Esophagus squamous epithelium (tissue), 5 donors: ENCODE measurements around the gene ANTXR1. TPM values are rescaled to one million over a fixed set of nuclear protein-coding genes. Genes with fewer than 3 reads are reported as not detected.

Experiments
- DNase-seq: peaks from one replicate; lab custom pipeline; 2025; lab: John Stamatoyannopoulos, UW
- H3K27ac ChIP-seq, 4 donors: fragments of 200-600 bp; sonication (generic); one replicate each; pipeline ENCODE4 v1.5.1; 2016 to 2019; ENCODE audit warnings: mild to moderate bottlenecking in 1 of 4
- H3K27me3 ChIP-seq, 4 donors: fragments of 200-600 bp; sonication (generic); 1 replicate in 3 of 4; 2 replicates in 1 of 4; pipeline versions ENCODE4 v1.5.1 to v1.6.0; 2017 to 2021; ENCODE audit warnings: antibody characterized with exemption in 1 of 4
- H3K36me3 ChIP-seq, 3 donors: fragments of 200-600 bp; sonication (generic); one replicate each; pipeline ENCODE4 v1.5.1; 2016 to 2019
- H3K4me1 ChIP-seq, 3 donors: fragments of 200-600 bp; sonication (generic); one replicate each; pipeline ENCODE4 v1.5.1; 2017 to 2019
- H3K4me3 ChIP-seq, 4 donors: fragments of 200-600 bp; sonication (generic); 1 replicate in 3 of 4; 2 replicates in 1 of 4; pipeline ENCODE4 v1.5.1; 2016 to 2019; ENCODE audit warnings: mild to moderate bottlenecking in 2 of 4, moderate library complexity in 1 of 4
- H3K9me3 ChIP-seq, 3 donors: fragments of 200-600 bp; sonication (generic); one replicate each; pipeline ENCODE4 v1.5.1; 2016 to 2019
- CTCF ChIP-seq, 6 experiments: fragments of 450-650 bp in 4 of 6; fragments of 200-600 bp in 2 of 6; sonication (generic) in 2 of 6; IDR thresholded peaks; one replicate each; pipeline ENCODE4 v1.5.1; 2016 to 2019; ENCODE audit warnings: antibody characterized with exemption in 6 of 6, mild to moderate bottlenecking in 4 of 6, moderate library complexity in 4 of 6
- POLR2A ChIP-seq, 4 donors: fragments of 450-650 bp; IDR thresholded peaks; one replicate each; pipeline ENCODE4 v1.6.1; 2017; ENCODE audit warnings: antibody characterized with exemption in 4 of 4, mild to moderate bottlenecking in 4 of 4, moderate library complexity in 3 of 4
- WGBS, 2 donors: methylation state at CpG; one replicate each; pipeline ENCODE4 v1.1.5; 2018; 5-methylcytosine and 5-hydroxymethylcytosine counted together
- intact Hi-C: fragments of 100-400 bp; cut with DNase I; formaldehyde crosslinking; loops from one replicate; pipeline ENCODE4 v1.15.0; 2022
- total RNA-seq, 4 donors: library from RNA; depleted of rRNA; stranded (reverse); fragments of >200 nt; gene quantifications; one replicate each; pipeline ENCODE4 v1.1.0, GENCODE V29; 2016
- donor health status: DM: yes; HTN: yes; CAD: no.

Gene ANTXR1
- total RNA-seq, 4 donors from 2014 or later: 7.8 to 50.9 (median 17.3) TPM

- 70 to 77% methylated on average over 2 to 4 of the region's 4 CpGs for WGBS, 2 donors
- Histone ChIP-seq H3K4me3 (no peak overlapping the region), H3K27me3 (no peaks in the 10 kb centered on the region), H3K4me1 (peaks cover 13 to 63% (median 20%) of the 10 kb centered on the region in 3 donors), H3K36me3 (no peaks in the 10 kb centered on the region), H3K9me3 (no peaks in the 10 kb centered on the region), H3K27ac (peak overlapping the region in 3 of 4 donors; percentile 24 to 46 (median 42))
- DNase-seq: no peak
- intact Hi-C loops: loop anchor here (10.0 kb wide), 1 partner anchor 116 kb away; no protein-coding TSS in a partner anchor
- TF ChIP-seq CTCF (IDR thresholded peaks at IDR 0.05) (no peak), POLR2A (IDR thresholded peaks at IDR 0.05) (no peak)
These were observed 175.4 kb downstream of the ANTXR1 start for GRCh38 chr2:69188182-69188900.

- Histone ChIP-seq H3K27me3 (no peaks in the 10 kb centered on the region), H3K27ac (peak overlapping the region in 3 of 4 donors; percentile 45 to 72 (median 55)), H3K9me3 (no peaks in the 10 kb centered on the region), H3K4me1 (peaks cover 0 to 49% (median 9%) of the 10 kb centered on the region in 3 donors), H3K4me3 (no peak overlapping the region), H3K36me3 (peaks cover 0 to 5% (median 0%) of the 10 kb centered on the region in 3 donors)
- TF ChIP-seq POLR2A (IDR thresholded peaks at IDR 0.05) (no peak), CTCF (IDR thresholded peaks at IDR 0.05) (no peak)
- 38 to 51% methylated on average over 3 of the region's 3 CpGs for WGBS, 2 donors
- intact Hi-C loops: no loop called here
- DNase-seq: no peak
These were observed 177.9 kb downstream of the ANTXR1 start for GRCh38 chr2:69190743-69191404.

GRCh38 chr2:69191634-69192033, 178.7 kb downstream of the ANTXR1 start:
- Histone ChIP-seq H3K27ac (peak overlapping the region in 1 of 4 donors; percentile 72), H3K9me3 (no peaks in the 10 kb centered on the region), H3K36me3 (peaks cover 0 to 5% (median 0%) of the 10 kb centered on the region in 3 donors), H3K4me1 (peaks cover 0 to 44% (median 13%) of the 10 kb centered on the region in 3 donors), H3K27me3 (no peaks in the 10 kb centered on the region), H3K4me3 (no peak overlapping the region)
- no peak for DNase-seq
- intact Hi-C loops: no loop called here
- TF ChIP-seq POLR2A (IDR thresholded peaks at IDR 0.05) (no peak), CTCF (IDR thresholded peaks at IDR 0.05) (no peak)
- WGBS, 2 donors: 76 to 94% methylated on average over 1 of the region's 1 CpG

GRCh38 chr2:69192176-69192945, 179.4 kb downstream of the ANTXR1 start:
- Histone ChIP-seq H3K4me1 (peaks cover 0 to 37% (median 13%) of the 10 kb centered on the region in 3 donors), H3K36me3 (peaks cover 0 to 12% (median 0%) of the 10 kb centered on the region in 3 donors), H3K27me3 (no peaks in the 10 kb centered on the region), H3K27ac (peak overlapping the region in 2 of 4 donors; percentile 36 to 72), H3K4me3 (no peak overlapping the region), H3K9me3 (no peaks in the 10 kb centered on the region)
- WGBS, 2 donors: 84 to 87% methylated on average over 11 of the region's 11 CpGs
- TF ChIP-seq POLR2A (IDR thresholded peaks at IDR 0.05) (no peak), CTCF (IDR thresholded peaks at IDR 0.05) (no peak)
- intact Hi-C loops: no loop called here
- no peak for DNase-seq
